ENCODE results near the gene PNLIPRP3.
A peak's percentile ranks its signal among the peaks of the same experiment; 100 is the strongest.

Gene PNLIPRP3

DNA sequence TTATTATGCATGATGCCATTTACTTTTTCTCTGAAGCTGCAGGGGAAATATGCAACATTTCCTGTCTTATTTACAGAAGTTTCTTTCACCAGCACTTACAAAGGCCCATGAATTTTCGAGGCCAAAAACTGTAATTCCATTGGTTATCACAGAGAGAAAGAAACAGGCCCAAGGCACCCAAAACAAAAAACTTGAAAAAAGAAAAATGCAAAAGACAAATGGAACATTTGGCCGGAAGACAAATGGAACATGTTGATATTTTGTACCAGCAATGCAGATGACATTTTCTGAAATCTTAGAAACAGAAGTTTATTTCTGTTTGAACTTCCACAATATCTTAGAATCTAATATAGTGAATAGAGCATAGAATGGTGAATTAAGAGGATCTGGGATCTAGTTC, 61.8 kb downstream of the PNLIPRP3 start:
- TF ChIP-seq, protein P1, sequence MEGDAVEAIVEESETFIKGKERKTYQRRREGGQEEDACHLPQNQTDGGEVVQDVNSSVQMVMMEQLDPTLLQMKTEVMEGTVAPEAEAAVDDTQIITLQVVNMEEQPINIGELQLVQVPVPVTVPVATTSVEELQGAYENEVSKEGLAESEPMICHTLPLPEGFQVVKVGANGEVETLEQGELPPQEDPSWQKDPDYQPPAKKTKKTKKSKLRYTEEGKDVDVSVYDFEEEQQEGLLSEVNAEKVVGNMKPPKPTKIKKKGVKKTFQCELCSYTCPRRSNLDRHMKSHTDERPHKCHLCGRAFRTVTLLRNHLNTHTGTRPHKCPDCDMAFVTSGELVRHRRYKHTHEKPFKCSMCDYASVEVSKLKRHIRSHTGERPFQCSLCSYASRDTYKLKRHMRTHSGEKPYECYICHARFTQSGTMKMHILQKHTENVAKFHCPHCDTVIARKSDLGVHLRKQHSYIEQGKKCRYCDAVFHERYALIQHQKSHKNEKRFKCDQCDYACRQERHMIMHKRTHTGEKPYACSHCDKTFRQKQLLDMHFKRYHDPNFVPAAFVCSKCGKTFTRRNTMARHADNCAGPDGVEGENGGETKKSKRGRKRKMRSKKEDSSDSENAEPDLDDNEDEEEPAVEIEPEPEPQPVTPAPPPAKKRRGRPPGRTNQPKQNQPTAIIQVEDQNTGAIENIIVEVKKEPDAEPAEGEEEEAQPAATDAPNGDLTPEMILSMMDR (IDR thresholded peaks at IDR 0.05), result no peak

DNA sequence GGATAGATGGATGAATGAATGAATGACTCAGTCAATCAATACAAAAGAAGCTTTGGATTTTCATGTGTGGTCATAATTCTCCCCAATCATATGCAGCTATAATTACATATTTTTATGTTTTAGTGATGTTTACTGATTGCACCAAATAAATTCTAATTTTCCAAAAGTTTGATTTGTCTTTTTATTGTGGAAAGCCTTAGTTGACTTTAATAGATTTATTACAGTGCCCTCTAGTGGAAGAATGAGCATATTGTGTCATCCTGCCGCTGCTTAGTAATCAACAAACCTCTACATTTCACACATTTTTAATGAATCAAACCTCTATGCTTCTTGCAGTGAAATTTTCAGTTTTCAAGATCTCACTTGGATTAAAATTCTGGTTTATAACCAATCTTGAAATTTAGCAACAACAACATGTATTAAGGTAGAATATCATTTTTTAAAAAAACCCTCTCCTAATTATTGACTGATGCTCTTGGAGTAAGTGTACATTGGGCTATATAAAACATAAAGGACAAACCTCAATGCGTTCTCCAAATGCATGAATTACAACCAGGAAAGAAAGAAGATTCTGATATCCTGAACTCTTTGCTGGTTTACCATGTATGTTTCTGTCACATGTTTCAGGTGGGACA, 62.5 kb downstream of the PNLIPRP3 start:
- TF ChIP-seq, protein P1 (IDR thresholded peaks at IDR 0.05), result peak; percentile 85

DNA sequence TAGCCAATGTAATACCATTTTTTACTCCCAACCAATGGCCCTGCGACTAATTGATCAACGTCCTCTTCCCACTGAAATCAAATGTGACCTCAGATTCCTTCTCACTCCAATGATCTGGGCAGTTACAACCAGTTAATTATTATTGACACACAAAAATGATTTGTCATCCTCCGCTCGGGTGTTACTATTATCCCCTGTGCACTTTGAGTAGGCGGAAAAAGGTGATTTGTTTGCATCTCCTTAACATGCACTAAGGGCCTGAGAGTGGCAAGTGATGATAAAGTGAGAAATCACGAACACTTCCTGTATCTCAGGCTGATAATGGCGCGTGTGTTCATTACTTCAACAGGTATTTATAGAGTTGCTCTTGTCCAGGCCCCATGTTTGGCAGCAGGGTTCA, 77.1 kb downstream of the PNLIPRP3 start:
- TF ChIP-seq, protein P1 (IDR thresholded peaks at IDR 0.05), result no peak

DNA sequence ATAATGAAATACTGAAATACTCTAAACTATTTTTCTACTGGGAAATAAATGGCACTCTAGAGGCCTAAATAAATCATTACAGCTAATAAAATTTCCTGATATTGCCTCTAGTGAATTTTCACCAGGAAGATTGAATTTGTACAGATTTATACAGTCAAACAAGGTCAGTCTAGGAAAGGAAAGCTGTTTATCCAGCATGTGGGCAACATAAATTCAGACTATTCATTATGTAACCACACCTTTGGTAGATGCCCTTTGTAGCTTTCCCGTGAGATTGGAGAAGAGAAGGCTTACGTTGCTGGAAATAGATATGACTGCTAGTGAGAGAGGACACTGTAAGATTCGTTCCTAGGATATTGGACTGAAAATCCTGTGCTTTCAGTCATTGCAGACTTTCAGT, 82.9 kb downstream of the PNLIPRP3 start:
- TF ChIP-seq, protein P1 (IDR thresholded peaks at IDR 0.05), result no peak

DNA sequence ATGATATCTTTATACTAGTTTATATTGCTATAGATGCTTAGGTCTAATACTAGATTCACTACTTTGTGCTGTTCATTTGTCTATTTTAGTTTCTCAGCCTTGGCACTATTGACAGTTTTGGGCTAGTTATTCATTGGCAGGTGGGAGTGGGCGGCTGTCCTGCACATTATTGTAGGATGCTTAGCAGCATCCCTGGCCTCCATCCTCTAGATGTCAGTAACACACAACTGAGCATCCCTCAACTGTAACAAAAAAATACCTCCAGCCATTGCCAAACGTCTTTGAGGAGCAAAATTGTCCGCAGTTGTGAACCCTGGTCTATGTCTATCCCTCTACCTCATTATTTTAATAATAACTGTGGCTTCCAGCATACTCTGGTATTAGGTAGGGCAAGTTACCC, 83.7 kb downstream of the PNLIPRP3 start:
- TF ChIP-seq, protein P1 (IDR thresholded peaks at IDR 0.05), result no peak; the same call in 1 of the 2 replicates

DNA sequence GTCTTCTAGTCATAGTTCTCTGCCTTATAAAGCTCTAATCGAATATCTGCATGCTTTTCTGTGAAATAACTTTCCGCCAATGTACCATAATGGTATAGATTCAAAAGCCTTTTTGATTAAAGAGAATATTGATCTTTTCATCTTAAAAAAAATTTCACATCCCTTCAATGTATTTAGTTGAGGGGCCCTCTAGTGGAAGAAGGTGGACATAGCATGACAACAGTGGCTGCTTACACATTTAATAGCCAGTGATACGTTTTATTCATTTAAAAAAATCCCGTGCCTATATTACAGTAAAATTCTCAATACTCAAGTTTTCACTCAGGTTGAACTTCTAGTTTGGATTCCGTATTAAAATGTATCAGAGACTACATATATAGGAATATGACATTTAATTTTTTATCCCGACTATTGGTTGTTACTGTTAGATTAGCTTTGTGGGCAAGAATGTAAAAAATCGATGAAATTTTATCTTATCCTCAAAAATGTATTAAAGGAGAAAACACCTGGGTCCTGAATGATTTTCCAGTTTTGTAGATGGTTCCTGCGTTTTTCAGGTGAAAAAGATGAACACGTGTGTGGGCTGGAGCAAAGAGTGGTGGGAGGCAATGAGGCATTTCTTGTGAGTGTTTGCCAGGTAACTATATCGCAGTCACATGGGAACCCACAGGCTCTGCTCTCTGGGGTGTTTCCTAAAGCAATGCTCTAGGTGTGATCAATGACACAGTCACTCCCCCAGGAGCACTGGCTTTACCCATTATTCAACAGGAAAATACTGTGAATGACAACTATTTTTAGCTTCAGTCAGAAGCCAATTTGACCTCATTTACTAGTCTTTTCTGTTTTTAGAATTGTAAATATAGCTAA, 94.0 kb downstream of the PNLIPRP3 start:
- TF ChIP-seq, protein P1 (IDR thresholded peaks at IDR 0.05), result peak; percentile 95

DNA sequence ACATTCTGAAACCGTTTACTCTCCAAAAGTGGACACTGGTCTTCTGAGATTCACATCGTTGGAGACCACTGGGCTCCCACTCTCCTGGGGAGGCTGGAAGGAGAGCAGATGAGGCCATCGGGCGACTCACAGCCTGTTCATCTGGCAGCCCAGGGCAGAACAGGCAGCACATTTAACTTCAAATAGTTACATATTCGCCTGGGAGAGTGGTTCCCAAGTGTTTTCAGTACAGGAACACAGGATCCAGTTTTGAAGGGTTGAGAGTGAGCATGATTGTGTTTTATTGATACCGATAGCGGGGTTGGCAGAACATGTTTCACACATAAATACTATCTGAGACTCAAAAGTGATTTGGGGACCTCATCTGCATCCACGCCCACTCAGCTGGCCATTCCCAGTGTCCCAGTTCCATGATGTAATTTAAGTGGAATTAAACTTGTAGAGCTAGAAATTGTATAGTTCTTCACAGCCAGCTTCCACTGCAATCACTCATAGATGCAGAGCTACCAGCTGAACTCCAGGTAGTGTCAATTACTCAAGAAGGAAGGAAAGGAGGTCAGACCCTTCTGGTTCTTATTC, 95.2 kb downstream of the PNLIPRP3 start:
- TF ChIP-seq, protein P1 (IDR thresholded peaks at IDR 0.05), result no peak

Measured in LNCAP (cell line).